MM.1S (cell line): Measurements from ENCODE around the gene MICU1.

Source experiments
- EZH2 ChIP-seq: fragments of 300-600 bp; sonication (generic); optimal IDR thresholded peaks from 2 replicates; pipeline ENCODE3; 2017; ENCODE audit warnings: low read depth, mild to moderate bottlenecking, antibody characterized with exemption, low read length, mixed read lengths
- EZH2phosphoT487 ChIP-seq: fragments of 300-600 bp; sonication (generic); IDR thresholded peaks from 2 replicates; pipeline ENCODE4 v1.6.1; 2018; ENCODE audit warnings: antibody characterized with exemption, low read length
- TF ChIP-seq, protein P1 (sequence below): fragments of 300-600 bp; sonication (generic); IDR thresholded peaks from 2 replicates; pipeline ENCODE4 v1.5.1; 2016; ENCODE audit warnings: antibody characterized with exemption, low read length, mixed read lengths

DNA sequence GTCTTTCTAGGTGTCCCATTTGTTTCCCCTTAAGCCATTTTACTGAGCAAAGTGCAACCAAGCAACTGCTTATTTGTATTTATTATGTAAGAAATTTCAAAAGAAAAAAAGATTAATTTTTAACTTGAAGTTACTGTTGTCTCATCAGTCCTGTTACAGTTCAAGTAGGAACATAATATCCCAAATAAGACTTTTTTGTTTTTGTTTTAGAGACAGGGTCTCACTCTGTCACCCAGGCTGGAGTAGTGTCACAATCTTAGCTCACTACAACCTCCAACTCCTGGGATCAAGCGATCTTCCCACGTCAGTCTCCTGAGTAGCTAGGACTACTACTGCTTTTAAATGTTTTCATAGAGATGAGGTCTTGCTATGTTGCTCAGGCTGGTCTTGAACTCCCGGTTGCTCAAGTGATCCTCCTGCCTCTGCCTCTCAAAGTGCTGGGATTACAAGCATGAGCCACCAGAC is 101.9 kb downstream of the MICU1 start:
- TF ChIP-seq, protein P1, sequence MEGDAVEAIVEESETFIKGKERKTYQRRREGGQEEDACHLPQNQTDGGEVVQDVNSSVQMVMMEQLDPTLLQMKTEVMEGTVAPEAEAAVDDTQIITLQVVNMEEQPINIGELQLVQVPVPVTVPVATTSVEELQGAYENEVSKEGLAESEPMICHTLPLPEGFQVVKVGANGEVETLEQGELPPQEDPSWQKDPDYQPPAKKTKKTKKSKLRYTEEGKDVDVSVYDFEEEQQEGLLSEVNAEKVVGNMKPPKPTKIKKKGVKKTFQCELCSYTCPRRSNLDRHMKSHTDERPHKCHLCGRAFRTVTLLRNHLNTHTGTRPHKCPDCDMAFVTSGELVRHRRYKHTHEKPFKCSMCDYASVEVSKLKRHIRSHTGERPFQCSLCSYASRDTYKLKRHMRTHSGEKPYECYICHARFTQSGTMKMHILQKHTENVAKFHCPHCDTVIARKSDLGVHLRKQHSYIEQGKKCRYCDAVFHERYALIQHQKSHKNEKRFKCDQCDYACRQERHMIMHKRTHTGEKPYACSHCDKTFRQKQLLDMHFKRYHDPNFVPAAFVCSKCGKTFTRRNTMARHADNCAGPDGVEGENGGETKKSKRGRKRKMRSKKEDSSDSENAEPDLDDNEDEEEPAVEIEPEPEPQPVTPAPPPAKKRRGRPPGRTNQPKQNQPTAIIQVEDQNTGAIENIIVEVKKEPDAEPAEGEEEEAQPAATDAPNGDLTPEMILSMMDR, result no peak
- TF ChIP-seq EZH2, result no peak
- TF ChIP-seq EZH2phosphoT487, result no peak
